Measurements from ENCODE around the gene TPP1. TPM values are rescaled to one million over a fixed set of nuclear protein-coding genes. Genes with fewer than 3 reads are reported as not detected.
A peak's percentile ranks its signal among the peaks of the same experiment; 100 is the strongest.

The TPP1 gene
- total RNA-seq, 1 donor from 2014 or later, result 7.3 TPM

DNA sequence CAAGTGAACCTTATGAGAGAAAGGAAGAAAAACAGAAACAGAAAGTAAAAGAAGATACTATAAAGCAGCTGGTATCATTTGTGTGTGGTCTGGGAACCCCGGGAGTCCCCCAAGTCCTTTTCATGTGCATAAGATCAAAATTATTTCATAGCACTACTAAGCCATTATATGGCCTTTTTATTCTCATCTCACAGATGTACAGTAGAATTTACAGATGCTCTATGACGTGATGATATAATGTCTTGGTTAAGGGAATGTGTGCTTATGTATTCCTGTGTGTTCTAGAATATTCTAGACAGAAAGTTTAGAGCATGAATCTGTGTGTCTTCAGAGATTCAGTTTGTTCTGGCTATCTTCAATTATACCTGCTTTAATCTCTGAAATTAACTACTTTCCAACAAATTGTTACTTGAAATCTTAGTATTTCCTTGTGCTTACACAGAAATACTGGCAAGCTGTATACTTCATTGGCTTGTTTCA lies 8.6 kb upstream of the TPP1 start:
- no peak for DNase-seq

DNA sequence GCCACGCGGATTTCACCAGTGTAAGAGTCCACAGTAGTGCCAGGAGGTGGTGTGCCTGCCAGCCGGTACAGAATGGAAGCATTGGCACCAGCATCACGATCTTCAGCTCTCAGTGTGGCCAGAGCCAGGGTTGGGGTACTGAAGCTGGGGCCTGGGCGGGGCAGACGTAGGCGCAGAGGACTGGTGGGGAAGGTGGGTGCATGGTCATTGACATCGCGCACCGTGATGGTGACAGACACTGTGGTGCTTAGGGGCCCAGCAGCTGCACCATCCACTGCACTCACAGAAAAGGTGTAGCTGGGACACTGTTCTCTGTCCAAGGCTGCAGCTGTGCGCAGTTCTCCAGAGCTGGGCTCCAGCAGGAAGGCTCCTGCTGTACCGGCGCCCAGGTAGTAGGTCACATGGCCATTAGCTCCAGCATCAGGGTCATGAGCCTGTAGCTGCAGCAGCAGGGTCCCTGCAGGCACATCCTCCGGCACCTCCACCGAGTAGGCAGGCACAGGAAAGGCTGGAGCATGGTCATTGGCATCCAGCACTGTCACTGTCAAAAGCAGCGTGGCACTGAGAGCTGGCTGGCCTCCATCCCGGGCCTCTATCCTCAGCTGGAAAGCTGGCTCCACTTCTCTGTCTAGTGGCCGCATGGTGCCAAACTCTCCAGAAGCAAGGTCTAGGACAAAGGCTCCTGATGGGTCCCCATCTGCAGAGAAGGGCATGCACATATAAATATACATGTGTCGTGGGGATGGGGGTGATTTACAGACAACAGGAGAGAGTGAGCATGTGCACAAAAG lies 7.9 kb upstream of the TPP1 start:
- DNase-seq, result no peak

DNA sequence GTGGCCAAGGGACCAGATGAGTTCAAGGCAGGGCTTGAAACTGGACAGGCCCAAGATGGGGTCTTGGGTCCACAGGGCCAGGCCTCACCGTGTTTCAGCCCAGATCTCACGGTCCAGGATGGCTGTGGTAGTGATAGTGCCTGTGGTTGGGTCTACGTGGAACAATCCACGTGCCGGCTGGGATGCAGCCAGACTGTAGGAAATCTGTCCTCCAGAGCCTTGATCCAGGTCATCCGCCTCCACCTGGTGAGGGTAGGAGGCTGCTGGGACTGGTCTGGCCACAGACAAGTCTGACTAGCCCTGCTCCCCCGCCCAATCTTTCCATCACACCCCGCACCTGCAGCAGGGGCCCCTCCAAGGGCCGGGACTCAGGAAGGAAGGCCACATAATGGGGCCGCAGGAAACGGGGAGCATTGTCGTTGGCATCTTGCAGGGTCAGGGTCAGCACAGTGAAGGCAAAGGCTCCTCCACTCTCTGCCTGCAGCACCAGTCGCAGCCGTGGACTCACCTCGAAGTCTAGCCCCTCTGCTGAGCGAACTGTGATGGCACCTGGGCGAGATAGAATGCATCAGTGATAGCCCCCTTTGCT lies 6.7 kb upstream of the TPP1 start:
- no peak for DNase-seq

DNA sequence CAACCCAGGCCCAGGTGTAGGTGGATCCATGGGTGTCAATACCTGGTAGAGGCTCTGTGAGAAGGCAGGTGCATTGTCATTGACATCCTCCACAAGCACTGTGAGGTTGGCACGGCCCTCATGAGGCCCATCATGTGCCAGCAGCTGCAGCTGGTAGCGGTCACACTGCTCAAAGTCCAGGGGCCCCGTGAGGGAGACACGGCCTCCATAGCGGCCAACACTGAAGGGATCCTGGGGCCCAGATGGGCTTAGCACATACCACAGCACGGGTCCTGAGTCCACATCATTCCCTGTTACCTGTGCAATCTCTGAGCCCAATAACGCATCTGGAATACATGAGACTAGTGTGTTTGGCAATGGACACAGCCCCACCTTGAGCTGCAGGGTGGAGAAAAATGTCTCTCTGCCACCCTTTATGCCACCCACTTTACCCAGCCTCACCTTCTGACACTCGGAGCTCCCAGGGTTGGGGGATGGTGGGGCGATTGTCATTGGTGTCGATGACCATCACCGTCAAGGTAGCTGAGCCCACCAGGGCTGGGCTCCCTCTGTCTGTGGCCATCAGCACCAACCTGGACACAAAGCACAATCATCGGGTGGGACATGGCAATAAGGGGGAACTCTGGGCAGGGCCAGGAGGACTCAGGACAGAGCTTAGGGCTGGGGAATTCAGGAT lies 6.1 kb upstream of the TPP1 start:
- no peak for DNase-seq

DNA sequence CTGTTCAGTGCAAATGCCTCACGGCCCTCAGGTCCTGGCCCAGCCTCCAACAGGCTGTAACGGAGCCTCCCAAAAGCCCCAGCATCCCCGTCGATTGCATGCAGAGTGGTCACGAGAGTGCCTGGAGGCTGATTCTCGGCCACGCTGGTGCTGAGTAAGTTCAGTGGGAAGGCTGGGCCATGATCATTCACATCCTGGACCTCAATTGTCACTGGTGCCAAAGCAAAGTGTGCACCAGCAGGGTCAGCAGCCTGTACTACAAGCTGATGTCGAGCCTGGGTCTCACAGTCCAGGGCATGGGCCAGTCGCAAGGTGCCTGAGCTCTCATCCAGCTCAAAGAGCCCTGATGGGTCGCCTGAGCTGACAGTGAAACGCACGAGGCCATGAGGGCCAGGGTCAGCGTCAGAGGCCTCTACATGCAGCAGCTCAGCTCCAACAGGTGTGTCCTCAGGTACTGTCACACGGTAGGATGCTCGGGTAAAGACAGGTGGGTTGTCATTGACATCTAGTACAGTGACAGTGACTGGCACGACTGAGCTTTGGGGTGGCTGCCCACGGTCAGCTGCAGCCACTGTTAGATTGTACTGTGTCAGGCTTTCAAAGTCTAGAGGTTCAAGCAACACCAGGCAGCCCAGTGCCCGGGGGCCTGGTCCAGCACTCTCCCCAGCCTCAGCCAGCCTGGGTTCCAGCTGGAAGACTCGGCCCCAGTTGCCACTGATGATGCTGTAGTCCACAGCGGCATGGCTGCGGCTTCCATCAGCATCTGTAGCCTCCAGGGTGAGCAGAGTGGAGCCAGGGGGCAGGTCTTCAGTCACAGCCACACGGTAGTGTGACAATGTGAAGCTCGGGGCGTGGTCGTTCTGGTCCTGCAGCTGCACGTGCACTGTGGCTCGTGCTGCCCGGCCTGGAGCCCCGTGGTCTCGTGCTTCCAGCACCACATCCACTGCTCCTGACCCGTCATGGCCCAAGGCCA lies 4.5 kb upstream of the TPP1 start:
- DNase-seq, result no peak

DNA sequence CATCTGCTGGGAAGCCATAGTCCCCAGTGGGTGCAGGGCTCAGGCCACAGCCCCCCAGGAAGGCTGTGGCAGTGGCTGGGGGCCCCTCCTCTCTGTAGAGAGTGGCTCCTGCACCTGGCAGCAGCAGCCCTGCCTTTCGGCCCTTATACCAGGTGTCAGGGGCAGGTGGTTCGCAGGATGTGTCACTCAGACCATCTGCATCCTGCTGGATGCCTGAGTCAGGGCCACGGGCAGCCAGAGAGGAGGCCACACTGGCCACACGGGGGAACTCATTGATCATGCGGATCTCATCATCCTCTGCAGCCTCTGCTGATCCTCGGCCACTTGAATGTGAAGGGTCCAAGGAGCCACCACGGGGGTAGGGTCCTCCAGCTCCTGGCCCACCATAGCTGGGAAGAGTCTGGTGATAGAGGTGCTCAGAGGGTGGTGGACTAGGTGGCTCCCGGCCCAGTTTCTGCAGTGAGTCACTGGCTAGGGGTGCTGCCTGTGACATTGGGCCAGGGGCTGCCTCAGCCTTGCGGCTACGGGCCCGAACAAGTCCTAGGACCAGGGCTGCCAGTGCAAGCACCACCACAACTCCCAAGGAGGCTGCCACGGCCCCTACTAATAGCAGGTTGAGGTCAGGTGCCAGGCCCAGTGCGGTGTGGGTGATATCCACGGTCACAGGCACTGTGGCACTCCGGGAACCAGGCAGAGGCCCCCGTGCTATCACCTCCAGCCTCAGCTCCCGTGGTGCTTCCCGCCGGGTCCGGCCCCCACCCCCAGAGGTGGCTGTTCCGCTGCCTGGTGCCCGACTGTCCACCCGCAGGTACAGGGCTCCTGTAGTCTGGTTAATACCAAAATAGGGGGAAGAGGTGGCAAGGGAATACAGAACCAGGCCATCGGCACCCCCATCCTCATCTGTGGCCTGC lies 3.3 kb upstream of the TPP1 start:
- DNase-seq, result no peak

DNA sequence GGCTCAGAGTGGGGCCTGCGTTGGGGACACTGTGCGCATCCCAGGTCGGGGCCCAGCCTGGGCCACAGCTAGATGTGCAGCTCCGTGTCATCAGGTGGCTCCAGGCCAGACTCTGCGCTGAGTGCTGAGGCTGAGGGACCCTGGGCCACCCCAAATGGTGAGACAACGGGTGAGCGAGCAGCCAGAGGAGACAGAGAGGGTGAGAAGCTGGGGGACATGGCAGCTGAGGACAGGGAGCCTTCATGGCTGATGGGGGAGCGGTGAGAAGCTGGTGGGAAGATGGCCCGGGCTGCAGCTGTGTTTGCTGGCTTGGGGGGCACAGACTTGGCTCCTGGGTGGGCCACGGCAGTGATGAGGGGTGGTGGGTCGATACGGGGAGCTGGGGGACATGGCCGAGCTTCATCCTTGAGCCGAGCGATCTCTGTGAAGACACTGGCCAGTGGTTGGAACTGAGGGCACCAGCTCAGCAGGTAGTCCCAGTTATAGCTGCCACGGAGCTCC lies 2.5 kb upstream of the TPP1 start:
- no peak for DNase-seq

DNA sequence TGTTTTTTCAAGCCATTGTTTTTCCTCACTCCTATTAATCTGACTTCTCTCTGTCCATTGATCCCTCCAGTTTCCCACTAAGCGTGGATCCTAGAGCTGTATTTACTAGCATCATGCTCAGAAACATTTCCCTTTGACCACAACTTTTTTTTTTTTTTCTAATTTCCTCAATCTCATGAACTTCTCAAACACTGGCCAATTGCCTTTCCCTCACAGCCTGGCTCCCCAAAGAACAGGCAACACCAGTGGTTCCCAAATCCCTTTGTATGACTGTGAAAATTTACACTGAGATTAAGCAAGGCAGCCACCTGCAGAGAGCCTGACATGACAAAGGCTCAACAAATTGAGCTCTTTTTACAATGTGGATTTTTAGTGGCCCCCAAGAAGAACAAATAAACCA lies 1.4 kb upstream of the TPP1 start:
- DNase-seq, result no peak

DNA sequence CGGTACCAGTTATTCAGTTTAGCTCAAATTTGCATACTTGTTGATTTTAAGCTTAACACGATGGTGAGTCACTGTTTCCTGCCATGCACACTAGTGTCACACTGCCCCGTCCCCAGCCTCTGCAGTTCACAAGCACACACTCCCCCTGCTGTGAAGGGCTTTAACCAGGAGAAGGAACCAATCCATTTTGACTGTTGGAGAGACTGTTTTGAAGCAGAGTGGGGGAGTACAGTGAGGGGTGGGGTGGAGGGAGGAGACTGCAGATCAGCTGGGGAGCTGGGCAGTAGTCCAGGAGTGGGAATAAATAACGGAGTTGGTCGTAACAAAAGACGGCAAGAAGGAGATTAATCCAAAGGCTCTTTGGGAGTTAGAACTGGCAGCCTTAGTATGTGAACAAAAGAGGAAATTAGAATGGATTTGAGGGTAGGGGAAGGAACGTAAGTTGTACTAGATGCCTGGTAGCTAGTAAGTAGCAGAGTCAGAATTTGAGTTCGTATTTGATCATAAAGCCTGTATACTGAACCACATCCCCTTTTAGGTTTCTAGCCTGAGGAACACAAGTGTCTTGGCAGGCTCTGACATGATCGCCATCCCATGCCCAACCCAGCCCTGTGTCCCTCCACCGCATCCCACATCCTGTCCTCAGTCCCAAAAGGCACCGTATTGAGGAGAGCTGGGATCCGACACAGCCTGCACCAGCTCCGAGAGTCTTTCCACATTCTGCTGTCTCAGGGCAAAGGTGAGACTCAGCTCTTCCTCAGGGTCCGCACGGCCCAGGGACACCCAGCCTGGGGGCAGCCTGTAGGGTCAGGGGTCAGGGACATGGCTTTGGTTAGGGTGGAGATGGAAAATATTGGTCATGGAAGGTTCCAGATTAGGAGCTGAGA lies 862 bp downstream of the TPP1 start:
- peak; percentile 43 for DNase-seq

DNA sequence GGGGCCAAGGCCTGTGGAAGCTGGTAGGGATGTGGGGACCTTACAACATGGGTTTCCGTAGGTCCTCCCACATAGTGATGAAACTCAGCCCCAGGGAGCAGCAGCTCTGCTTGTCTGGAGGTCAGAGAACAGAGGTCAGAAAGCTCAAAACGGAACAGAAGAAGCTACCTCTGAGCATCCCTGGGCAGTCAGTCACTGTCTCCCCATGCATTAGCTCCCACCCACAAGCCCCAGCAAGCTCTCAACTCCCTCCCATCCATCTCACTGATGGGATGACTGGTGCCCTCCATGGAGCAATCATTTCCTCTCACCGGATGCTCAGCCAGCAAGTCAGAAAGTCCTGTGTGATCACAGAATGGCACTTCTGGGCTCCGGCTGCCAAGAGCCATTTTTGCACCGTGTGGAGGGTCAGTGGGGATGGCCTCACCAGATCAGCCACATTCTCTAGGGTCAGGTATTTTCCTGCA lies 1.9 kb downstream of the TPP1 start:
- no peak for DNase-seq

DNA sequence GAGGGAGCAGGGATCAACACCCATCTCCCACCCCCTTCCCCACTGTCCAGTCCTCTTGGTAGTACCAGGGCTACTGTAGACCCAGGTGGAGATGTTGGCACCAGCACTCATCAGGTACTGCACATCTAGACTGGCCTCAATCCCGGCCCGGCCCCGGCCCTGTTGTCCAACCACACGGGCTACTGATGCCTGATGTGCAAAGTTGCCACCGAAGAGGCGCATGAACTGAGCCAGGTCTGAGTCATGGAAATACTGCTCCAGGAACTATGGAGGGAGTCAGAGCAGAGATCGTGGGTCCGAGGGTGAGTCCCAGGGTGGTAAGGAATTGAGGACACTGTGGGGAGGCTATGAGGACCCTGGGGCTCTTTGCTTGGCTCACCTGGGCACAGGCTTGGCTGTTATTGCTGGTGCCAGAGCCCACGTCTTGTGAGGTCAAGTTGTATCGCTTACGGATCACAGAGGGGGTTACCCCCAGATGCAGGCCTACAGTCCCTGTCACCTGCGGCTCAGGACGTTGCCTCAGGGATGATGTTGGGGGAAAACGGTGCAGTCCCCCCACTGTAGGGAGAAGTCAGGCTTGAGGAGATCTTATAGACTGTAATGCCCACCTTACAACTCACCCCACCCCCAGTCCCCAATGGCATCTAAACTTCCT lies 2.5 kb downstream of the TPP1 start:
- no peak for DNase-seq

DNA sequence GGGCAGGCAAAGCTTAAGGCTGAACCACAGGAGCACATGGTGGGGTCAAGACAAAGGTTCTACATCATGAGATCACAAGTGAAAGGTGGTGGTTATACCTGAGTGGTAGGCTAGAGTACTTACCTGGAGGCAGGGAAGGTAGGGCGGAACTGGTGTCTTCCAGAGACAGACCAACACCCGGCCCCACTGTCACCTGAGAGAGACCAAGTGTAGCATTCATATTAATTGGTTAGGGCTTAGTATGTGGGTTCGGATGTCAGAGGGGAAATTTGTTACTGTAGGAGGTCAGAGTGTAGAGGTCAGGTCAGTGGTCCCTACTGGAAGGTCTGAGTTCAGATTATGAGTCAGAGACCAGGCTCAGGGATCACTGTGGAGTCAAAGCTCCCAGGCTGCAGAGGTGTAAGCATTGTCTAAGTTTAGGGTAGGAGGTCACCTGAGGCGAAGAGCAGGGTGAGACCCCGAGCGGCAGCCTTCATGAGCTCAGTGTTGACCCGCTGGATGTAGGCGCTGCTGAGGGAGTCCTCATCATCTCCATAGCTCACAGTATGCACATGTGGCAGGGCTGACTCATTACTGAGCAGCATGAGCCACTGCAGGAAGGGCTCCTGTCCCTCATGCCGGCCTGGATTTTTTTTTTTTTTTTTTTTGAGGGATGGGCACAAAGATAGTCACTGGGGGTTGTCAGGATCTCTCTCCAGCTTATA lies 3.2 kb downstream of the TPP1 start:
- no peak for DNase-seq

DNA sequence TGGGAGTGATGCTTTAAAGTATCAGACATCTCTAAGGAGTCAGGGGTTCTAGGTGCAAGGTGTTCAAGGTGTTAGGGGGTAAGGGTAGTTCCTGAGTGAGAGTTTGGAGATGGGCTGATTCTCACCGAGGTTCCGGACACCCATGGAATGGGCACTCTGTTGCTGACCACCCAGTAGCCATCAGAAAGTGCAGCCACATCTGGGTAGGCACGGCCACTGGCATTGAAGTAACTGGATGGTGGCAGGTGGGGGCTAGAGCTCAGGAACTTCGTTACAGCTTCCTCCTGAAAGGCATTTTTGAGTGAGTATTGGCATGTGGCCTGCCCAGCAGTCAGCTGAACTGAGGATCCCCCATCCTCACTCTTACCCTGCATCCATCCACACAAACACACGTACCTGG lies 4.2 kb downstream of the TPP1 start:
- no peak for DNase-seq

DNA sequence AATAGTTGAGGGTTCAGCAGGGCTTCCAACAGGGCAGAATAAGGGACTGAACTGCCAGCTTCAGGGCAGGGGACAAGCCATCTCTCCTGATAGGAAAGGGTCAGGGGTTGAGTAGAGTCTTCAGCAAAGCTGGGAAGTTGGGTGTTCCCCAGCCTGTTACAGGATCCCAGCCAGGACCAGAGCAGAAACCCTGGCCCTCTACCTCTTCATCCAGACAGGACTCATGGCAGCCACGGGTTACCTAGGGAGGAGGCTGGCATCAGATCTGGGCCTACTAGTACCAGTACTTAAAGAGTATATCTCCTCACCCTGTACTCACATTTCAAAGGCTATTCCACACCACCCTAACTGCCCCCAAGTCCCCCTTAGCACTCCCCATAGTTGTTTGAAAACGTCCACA lies 4.8 kb downstream of the TPP1 start:
- no peak for DNase-seq

DNA sequence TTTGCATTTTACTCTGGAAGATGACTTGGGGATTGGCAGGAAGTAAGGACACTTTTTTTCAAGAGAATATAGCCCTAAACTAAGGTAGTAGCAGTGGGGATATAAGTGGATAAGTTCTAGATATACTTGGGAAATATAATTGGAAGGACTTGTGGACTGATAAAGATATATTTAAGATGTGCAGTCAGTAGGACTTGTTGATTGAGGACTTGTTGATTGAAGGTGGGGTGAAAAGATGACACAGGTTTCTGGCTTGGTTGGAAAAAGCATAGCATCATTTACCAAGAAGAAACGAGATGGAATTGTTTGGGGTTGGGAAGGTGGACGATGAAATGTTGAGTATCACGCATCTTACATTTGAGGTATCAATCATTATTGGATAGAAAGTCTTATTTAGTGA lies 5.7 kb downstream of the TPP1 start:
- DNase-seq, result no peak

DNA sequence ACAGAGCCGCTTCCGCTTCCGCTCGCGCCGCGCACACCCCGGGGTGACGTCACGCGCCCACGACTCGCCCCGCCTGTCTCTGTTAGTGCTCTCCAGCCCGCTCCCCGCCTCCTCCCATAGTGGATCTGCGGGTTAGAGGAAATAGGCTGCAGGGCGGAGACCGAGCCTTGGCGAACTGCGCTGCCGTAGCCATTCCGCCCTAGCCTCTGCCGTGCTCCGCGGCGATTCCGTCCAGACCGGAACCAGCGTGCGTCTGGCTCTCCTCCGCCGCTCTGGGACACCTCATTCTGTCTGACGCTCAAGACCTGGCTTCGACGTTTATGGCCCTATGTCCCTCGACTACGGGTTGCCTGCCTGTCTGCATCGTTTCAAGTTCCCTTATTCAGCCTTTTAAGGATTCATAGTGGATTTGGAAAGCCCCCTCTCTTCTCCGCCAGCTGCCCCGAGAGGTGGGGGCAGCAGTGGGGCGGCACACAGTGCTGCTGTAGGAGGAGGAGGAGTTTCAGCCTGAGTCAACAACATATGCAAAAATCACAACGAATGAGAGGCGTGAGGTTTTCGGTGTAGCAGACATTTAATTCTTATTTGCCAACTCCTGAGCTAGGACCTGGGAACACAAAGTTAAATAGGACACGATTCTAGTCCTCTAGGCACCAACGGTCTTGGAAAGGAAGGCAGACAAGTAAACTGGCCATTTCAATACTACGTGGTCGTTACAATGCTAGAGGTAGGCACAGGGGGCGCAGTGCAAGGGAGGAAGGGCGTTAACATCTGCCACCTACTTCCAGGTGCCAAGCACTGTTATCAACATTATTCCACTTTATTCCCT lies 6.8 kb downstream of the TPP1 start, which contains the start of gene TAF10:
TSS of gene TAF10 (minus strand) at position 4 of the 829 bp plus-strand sequence. CDS start 27 bp downstream, outside the sequence.
- peak; percentile 89 for DNase-seq

DNA sequence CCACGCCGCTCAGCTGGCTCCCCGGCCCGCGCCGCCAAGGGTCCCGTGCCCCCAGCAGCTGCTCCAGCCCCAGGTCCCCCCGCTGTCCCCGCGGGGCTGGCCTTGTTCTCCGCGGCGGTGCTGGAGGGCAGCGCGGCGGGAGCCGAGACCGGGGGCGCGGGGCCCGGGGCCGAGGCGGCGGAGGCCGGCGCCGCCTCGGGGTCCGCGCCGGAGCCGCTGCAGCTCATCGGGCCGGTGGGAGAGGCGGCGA lies 7.3 kb downstream of the TPP1 start:
- DNase-seq, result no peak

Measured in occipital lobe (tissue), 2 donors.